Measurements from ENCODE around the gene SORBS2.

Gene SORBS2

GRCh38 chr4:185772391-185773093 is 39.5 kb downstream of the SORBS2 start:
- DNase-seq = no peak

DNA sequence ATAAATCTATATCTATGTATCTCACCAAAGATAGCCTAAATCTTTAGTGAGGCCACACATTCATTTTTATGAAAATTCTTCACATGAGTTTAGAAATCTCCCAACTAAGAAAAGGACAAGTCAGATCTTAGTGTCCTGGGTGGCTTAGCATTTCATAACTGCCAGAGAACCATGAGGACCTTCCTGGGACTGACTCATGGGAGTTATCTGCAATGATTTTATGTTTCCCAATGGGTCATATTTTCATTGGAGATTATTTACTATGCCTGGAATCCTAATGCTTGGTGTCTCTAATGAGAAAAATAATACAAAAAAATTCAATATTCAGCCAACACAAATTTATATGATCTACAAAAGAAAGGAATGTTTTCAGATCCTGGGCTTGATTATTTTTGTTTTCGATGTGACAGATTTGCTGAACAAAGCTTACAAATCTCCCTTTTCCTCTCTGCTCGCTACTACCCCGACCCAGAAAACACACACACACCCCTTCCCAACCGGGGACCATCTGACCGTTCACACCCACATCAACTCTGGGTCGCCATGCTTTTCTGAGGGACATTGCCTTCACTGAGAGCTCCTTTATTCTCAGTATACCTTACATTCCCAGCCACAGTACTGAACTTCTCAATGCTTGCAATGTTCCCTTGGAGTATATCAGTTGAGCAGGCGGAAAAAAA is 40.1 kb downstream of the SORBS2 start:
- no peak for DNase-seq

DNA sequence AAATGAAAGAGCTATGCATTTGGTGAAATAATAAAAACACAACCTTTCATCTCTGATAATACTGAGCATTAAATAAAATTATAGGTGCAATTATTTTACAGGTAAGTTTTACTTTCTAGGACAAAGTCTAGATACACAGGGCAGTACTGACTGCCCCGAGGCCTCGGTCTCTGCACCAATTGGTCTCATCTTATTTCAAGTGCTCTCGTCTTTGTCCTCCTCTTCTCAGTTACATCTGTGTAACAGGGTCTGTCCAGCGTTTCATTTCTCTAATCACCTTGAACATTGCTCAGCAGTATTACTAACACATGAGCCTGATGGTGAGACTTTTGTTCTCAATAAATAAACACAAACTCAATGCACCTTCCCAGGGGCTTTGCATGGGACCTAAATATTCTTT is 44.5 kb downstream of the SORBS2 start:
- no peak for DNase-seq

GRCh38 chr4:185764876-185765275 is 47.1 kb downstream of the SORBS2 start:
- DNase-seq = no peak

GRCh38 chr4:185761352-185762235 is 50.4 kb downstream of the SORBS2 start:
- DNase-seq = no peak

DNA sequence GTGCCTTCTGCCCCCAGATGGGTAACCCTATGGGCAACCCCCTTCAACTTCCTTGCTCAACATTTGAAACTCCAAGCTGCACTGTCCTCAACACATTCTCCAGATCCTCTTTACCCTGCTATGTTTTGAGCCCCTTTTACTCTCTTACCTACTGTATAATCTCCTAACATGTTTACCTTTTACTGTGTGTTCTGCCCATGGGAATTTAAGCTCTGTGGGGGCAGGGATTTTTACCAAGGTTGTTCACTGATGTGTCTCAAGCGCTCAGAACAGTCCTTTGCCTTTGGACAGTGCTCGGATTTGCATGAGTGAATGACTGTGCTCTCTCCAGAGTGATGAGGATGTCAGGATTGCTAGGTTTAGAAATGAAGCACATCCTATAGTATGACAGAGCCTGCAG is 53.2 kb downstream of the SORBS2 start:
- DNase-seq = no peak

DNA sequence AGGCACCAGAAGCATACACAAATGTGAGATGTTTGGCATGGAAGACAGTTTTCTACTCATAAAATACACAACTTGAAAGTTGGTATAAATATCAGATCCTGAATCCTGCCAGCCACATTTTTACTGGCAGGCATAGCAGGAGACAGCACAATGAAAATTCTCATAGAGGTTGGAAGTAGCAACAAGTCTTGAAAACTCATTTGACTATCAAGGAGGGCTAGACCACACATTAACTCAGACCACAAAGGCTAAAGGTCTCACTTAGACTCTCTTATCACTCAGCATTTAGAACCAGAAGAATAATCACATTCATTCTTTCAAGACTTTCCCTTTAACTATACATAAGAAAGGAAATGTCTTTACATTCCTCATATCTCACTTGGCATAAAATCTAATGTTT is 56.5 kb downstream of the SORBS2 start:
- DNase-seq = no peak

GRCh38 chr4:185754961-185755360 is 57.0 kb downstream of the SORBS2 start:
- no peak for DNase-seq

DNA sequence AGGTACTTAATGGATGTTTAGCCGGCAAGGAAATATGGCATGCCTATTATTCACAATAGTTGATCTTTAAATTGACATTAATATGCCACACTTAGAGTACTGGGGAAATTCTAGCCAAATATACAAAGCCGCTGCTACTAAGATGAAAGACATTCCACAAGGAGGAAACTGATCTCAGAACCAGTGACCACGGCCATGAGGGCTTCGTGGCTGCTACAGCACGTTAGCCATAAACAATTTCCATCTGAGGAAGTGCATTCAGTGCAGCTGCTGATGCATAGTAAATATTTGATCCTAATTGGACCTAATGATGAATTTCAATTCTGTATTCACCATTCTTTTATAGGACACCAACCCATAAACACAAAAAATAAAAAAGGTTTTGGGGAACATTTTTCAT is 59.1 kb downstream of the SORBS2 start:
- DNase-seq = no peak

GRCh38 chr4:185749858-185750257 is 62.1 kb downstream of the SORBS2 start:
- DNase-seq = no peak

DNA sequence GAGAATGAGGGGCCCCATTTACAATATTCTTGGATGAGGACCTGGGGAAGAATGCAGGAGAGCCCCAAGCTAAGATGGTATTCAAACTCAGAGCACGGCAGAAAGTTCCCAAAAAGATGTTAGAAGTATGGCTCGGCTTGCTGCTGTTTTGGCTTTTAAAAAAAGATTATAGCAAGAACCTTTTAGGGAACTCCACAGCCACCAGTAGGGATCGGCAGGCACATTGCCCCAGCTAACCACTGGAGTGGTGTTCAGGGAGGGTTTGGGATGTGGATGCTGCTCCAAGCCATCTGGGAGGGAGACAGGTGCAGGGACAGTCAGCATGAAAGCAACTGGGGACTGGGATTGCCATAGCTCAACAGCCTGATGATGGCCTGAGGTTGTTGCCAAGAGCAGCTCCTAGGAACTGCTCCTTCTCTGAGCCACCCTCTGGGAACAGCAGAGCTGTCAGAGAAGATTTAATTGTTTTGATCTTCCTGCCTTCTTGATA is 63.0 kb downstream of the SORBS2 start:
- DNase-seq = no peak

- DNase-seq = no peak
Observed at GRCh38 chr4:185745891-185746290, 66.1 kb downstream of the SORBS2 start.

- no peak for DNase-seq
Observed at GRCh38 chr4:185744946-185745345, 67.0 kb downstream of the SORBS2 start.

GRCh38 chr4:185744488-185744862 is 67.5 kb downstream of the SORBS2 start:
- no peak for DNase-seq

DNA sequence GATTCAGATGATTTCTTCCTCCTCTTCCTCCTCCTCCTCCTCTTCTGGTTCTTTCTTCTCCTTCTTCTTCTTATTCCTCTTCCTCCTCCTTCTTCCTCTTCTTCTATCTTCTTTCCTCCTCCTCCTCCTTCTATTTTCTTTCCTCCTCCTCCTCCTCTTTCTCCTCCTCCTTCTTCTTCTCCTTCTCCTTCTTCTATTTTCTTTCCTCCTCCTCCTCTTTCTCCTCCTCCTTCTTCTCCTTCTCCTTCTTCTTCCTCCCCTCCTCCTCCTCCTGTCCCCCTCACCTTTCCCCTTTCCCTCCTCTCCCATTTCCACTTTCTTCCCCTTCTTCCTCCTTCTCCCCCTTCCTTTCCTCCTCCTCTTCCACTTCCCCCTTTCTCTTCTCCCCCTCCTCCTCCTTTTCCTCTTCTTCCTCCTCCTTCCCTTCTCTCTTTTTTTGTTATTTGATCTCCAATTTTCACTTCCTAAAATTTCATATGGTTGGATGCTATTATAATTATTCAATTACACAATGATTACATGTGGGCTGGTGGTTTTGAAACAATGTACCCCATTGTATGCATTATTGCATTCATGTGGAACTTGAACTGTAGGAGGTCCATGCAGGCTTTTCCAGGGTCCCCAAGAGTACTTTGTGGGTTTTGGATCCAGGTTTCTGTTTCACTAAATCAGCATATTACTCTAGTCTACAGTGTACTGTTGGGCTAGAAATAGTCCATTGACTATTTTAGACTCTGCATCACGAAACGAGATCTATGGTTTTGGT is 68.1 kb downstream of the SORBS2 start:
- DNase-seq = no peak

- DNase-seq = no peak
Observed at GRCh38 chr4:185742766-185743165, 69.2 kb downstream of the SORBS2 start.

GRCh38 chr4:185741795-185742194 is 70.2 kb downstream of the SORBS2 start:
- no peak for DNase-seq

DNA sequence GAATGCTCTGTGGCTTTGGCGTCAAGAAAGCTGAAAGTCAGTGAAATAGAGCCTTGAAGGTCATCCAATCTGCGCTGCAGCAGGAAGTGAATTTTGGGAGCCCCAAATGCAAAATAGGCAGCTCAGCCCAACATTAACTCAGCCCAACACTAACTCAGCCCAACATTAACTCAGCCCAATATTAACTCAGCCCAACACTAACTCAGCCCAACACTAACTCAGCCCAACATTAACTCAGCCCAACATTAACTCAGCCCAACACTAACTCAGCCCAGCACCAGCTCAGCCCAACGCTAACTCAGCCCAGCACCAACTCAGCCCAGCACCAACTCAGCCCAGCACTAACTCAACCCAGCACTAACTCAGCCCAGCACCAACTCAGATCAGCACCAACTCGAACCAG is 71.5 kb downstream of the SORBS2 start:
- DNase-seq = no peak

GRCh38 chr4:185738820-185739219 is 73.2 kb downstream of the SORBS2 start:
- no peak for DNase-seq

- no peak for DNase-seq
Observed at GRCh38 chr4:185738038-185738552, 73.9 kb downstream of the SORBS2 start.

- no peak for DNase-seq
Observed at GRCh38 chr4:185737489-185738037, 74.4 kb downstream of the SORBS2 start.

- DNase-seq = no peak
Observed at GRCh38 chr4:185736882-185737281, 75.1 kb downstream of the SORBS2 start.
